GM12872 (cell line): Measurements from ENCODE around the gene IL1RAP.
A peak's percentile ranks its signal among the peaks of the same experiment; 100 is the strongest.

Source experiments
- TF ChIP-seq, protein P1 (sequence below): IDR thresholded peaks from 3 replicates; pipeline ENCODE4 v1.5.1; 2011; ENCODE audit warnings: low read depth, mild to moderate bottlenecking, low read length, moderate library complexity; ENCODE audit not compliant: insufficient read depth

Gene IL1RAP

DNA sequence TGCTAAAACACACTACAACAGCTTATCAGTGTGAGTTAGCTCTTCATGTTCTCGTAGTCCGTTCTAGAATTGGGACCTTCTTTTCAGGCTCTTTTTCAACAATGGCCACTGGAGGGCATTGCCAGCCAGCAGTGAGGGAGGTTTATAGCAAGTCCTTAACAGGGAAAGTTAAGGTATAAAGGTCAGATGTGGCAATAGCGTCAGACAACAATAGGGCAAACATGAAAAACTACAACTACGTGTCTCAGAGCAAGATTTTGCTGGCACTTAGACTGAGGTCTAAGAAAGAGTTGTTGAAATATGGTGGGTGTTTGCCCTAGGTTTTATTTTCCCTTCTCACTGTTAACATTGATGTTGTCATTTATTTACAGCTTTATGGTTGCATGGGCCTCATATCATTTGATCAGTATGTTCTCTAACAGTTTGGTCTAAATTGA, 187.2 kb downstream of the IL1RAP start:
- TF ChIP-seq, protein P1, sequence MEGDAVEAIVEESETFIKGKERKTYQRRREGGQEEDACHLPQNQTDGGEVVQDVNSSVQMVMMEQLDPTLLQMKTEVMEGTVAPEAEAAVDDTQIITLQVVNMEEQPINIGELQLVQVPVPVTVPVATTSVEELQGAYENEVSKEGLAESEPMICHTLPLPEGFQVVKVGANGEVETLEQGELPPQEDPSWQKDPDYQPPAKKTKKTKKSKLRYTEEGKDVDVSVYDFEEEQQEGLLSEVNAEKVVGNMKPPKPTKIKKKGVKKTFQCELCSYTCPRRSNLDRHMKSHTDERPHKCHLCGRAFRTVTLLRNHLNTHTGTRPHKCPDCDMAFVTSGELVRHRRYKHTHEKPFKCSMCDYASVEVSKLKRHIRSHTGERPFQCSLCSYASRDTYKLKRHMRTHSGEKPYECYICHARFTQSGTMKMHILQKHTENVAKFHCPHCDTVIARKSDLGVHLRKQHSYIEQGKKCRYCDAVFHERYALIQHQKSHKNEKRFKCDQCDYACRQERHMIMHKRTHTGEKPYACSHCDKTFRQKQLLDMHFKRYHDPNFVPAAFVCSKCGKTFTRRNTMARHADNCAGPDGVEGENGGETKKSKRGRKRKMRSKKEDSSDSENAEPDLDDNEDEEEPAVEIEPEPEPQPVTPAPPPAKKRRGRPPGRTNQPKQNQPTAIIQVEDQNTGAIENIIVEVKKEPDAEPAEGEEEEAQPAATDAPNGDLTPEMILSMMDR = peak; percentile 45; the same call in 2 of the 3 replicates

DNA sequence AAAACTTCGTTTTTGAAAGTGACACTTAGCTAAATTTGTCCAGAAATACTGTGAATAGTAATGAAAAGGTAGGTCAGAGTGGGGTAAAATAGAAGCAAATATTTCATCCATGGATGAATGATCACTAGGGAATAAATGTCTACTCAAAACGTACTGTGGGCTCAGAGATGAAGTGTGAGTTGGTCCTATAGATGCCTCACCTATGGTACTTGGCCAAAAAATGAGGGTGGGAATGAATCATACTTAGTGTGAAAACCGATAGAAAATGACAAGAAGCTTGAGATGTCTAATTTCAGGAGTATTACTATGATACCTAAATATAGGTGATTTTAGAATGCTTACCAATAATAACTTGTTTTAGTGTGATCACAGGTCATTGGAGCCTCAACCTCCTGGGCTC, 192.7 kb downstream of the IL1RAP start:
- TF ChIP-seq, protein P1 = no peak
